Liver (tissue), 9 donors: ENCODE measurements around the gene C11orf86. TPM values are rescaled to one million over a fixed set of nuclear protein-coding genes. Genes with fewer than 3 reads are reported as not detected.

Source experiments
- DNase-seq: peaks from one replicate; pipeline ENCODE4 v3.0.0-alpha.2; 2017; ENCODE audit warnings: low spot score
- H3K27ac ChIP-seq, 2 donors: one replicate each; pipeline ENCODE4 v1.7.0; 2013; ENCODE audit warnings: inconsistent platforms in 2 of 2, low read length in 2 of 2, control low read depth in 1 of 2, low read depth in 1 of 2, mild to moderate bottlenecking in 1 of 2
- H3K27me3 ChIP-seq, 4 donors: one replicate each; pipeline versions ENCODE4 v1.6.1 to v1.7.0; 2013; ENCODE audit warnings: low read length in 3 of 4, inconsistent platforms in 1 of 4, mild to moderate bottlenecking in 1 of 4, moderate library complexity in 1 of 4; ENCODE audit not compliant: control insufficient read depth in 4 of 4, insufficient read depth in 4 of 4
- H3K36me3 ChIP-seq, 4 donors: one replicate each; pipeline versions ENCODE4 v1.6.1 to v1.7.0; 2013; ENCODE audit warnings: low read length in 3 of 4, mild to moderate bottlenecking in 3 of 4, low read depth in 1 of 4, moderate library complexity in 1 of 4; ENCODE audit not compliant: control insufficient read depth in 4 of 4, insufficient read depth in 3 of 4
- H3K4me1 ChIP-seq, 4 donors: one replicate each; pipeline versions ENCODE4 v1.6.1 to v1.7.0; 2013; ENCODE audit warnings: low read length in 3 of 4, mild to moderate bottlenecking in 3 of 4, moderate library complexity in 1 of 4; ENCODE audit not compliant: control insufficient read depth in 4 of 4, insufficient read depth in 4 of 4
- H3K4me3 ChIP-seq, 3 donors: one replicate each; pipeline versions ENCODE4 v1.6.1 to v1.7.0; 2013; ENCODE audit warnings: low read length in 3 of 3, control low read depth in 1 of 3, low read depth in 1 of 3, mild to moderate bottlenecking in 1 of 3
- H3K9ac ChIP-seq, 2 donors: one replicate each; pipeline ENCODE4 v1.7.0; 2013; ENCODE audit warnings: low read length in 2 of 2, mild to moderate bottlenecking in 2 of 2, moderate library complexity in 2 of 2, control low read depth in 1 of 2, low read depth in 1 of 2
- H3K9me3 ChIP-seq, 4 donors: one replicate each; pipeline versions ENCODE4 v1.6.1 to v1.7.0; 2013; ENCODE audit warnings: low read length in 3 of 4; ENCODE audit not compliant: control insufficient read depth in 4 of 4
- FOXA1 ChIP-seq: IDR thresholded peaks from 2 replicates; pipeline ENCODE4 v1.6.1; 2016; ENCODE audit warnings: antibody characterized with exemption
- GABPA ChIP-seq, 2 donors: IDR thresholded peaks in 1 of 2; conservative IDR thresholded peaks in 1 of 2; 2 replicates each; pipeline ENCODE4 v1.6.1; 2016; ENCODE audit warnings: antibody characterized with exemption in 2 of 2, mild to moderate bottlenecking in 1 of 2, moderate library complexity in 1 of 2
- HNF4A ChIP-seq, 2 donors: conservative IDR thresholded peaks; 2 replicates each; pipeline ENCODE4 v1.6.1; 2016; ENCODE audit warnings: antibody characterized with exemption in 2 of 2, mild to moderate bottlenecking in 2 of 2
- JUND ChIP-seq, 2 donors: IDR thresholded peaks; 2 replicates each; pipeline ENCODE4 v1.6.1; 2016; ENCODE audit warnings: antibody characterized with exemption in 2 of 2
- NR2F2 ChIP-seq: IDR thresholded peaks from 2 replicates; pipeline ENCODE4 v1.6.1; 2016; ENCODE audit warnings: antibody characterized with exemption
- REST ChIP-seq: IDR thresholded peaks from 2 replicates; pipeline ENCODE4 v1.6.1; 2016; ENCODE audit warnings: antibody characterized with exemption, mild to moderate bottlenecking
- RXRA ChIP-seq, 2 donors: IDR thresholded peaks; 2 replicates each; pipeline ENCODE4 v1.6.1; 2017 to 2018; ENCODE audit warnings: antibody characterized with exemption in 2 of 2, mild to moderate bottlenecking in 1 of 2
- YY1 ChIP-seq: IDR thresholded peaks from 2 replicates; pipeline ENCODE4 v1.6.1; 2016; ENCODE audit warnings: antibody characterized with exemption, mild to moderate bottlenecking
- ZBTB33 ChIP-seq: IDR thresholded peaks from 2 replicates; pipeline ENCODE4 v1.6.1; 2016; ENCODE audit warnings: antibody characterized with exemption
- WGBS: extraction: QIAGEN DNeasy Blood & Tissue Kit; methylation state at CpG from one replicate; pipeline ENCODE4 v1.1.7; 2013; 5-methylcytosine and 5-hydroxymethylcytosine counted together
- polyA plus RNA-seq, 2 donors: library from polyadenylated mRNA; stranded (reverse) in 1 of 2; unstranded in 1 of 2; fragments of 200-250 nt in 1 of 2; fragments of >200 nt in 1 of 2; fragmentation: Nextera tagmentation in 1 of 2; extraction: Ambion mirVana in 1 of 2; gene quantifications; one replicate each; pipeline versions ENCODE4 v1.2.1 to v1.2.3, GENCODE V29; 2013 to 2015
- total RNA-seq, 2 donors: library from RNA; depleted of rRNA; stranded (reverse); fragments of >200 nt; gene quantifications; one replicate each; pipeline ENCODE4 v1.2.3, GENCODE V29; 2014
- donor health status: healthy.
- donor health status: healthy.
- donor health status: healthy.
- donor health status: healthy.
- donor health status: healthy.

Gene C11orf86
- not detected for total RNA-seq
- under 1 TPM in 1 of 2 donors, not detected in 1; 0.18 TPM for polyA plus RNA-seq

- Histone ChIP-seq H3K27ac (no peak within 1 kb of the TSS), H3K4me1 (peaks cover 10 to 29% (median 18%) of the 10 kb centered on the region in 4 donors), H3K9me3 (peaks cover 0 to 4% (median under 1%) of the 10 kb centered on the region in 4 donors), H3K9ac (no peak within 1 kb of the TSS), H3K4me3 (no peak within 1 kb of the TSS), H3K36me3 (no peaks in the 10 kb centered on the region), H3K27me3 (no peaks in the 10 kb centered on the region)
- TF ChIP-seq HNF4A (conservative IDR thresholded peaks at IDR 0.05) (peak in 1 of 2 donors; percentile 11), REST (no peak)
- 89% methylated on average over 10 of the region's 10 CpGs for WGBS
- DNase-seq: no peak
These were observed at the start of gene C11orf86 for GRCh38 chr11:66974724-66975404. TSS of gene C11orf86 (plus strand) at chr11:66975304. CDS start at chr11:66975363, 59 bp downstream.

GRCh38 chr11:66929753-66930152, 45.4 kb upstream of the C11orf86 start:
- H3K9me3 ChIP-seq: no peaks in the 10 kb centered on the region
- H3K4me1 ChIP-seq: peaks cover 7 to 17% (median 12%) of the 10 kb centered on the region in 4 donors
- H3K4me3 ChIP-seq: no peak overlapping the region
- no peak overlapping the region for H3K9ac ChIP-seq
- no peak for DNase-seq
- no peaks in the 10 kb centered on the region for H3K36me3 ChIP-seq
- no peak overlapping the region for H3K27ac ChIP-seq
- H3K27me3 ChIP-seq: no peaks in the 10 kb centered on the region
- WGBS: 75% methylated on average over 4 of the region's 4 CpGs
- TF ChIP-seq NR2F2 (no peak), FOXA1 (no peak)

- no peak overlapping the region for H3K4me3 ChIP-seq
- no peak for DNase-seq
- no peaks in the 10 kb centered on the region for H3K36me3 ChIP-seq
- peaks cover 12 to 27% (median 20%) of the 10 kb centered on the region in 4 donors for H3K4me1 ChIP-seq
- no peaks in the 10 kb centered on the region for H3K27me3 ChIP-seq
- no peak overlapping the region for H3K9ac ChIP-seq
- WGBS: 95% methylated on average over 3 of the region's 3 CpGs
- TF ChIP-seq YY1: no peak
- TF ChIP-seq GABPA (IDR thresholded peaks at IDR 0.05 in 1 of 2, conservative IDR thresholded peaks at IDR 0.05 in 1 of 2): no peak
- TF ChIP-seq JUND (IDR thresholded peaks at IDR 0.05): no peak
- no peak for TF ChIP-seq RXRA (IDR thresholded peaks at IDR 0.05)
- TF ChIP-seq ZBTB33: no peak
- no peak for TF ChIP-seq NR2F2
- peak overlapping the region in 1 of 2 donors; percentile 59 for H3K27ac ChIP-seq
- no peaks in the 10 kb centered on the region for H3K9me3 ChIP-seq
These were observed 42.6 kb upstream of the C11orf86 start for GRCh38 chr11:66932543-66932942.
